Keratinocyte (primary cell): Measurements from ENCODE around the gene CIT. TPM values are rescaled to one million over a fixed set of nuclear protein-coding genes. Genes with fewer than 3 reads are reported as not detected.

Experiments used
- DNase-seq: peaks from one replicate; pipeline ENCODE4 v3.0.0-alpha.2; 2011; ENCODE audit warnings: low read depth, missing footprints, low spot score
- FAIRE-seq: peaks from 2 replicates; lab custom pipeline; 2011; peaks lifted over from hg19 to GRCh38; lab: Jason Lieb, UNC
- H2AFZ ChIP-seq: 2 replicates; pipeline ENCODE4 v1.6.0; 2012; ENCODE audit warnings: low read length, control low read depth, inconsistent platforms; ENCODE audit not compliant: control insufficient read depth
- H3K27ac ChIP-seq: 2 replicates; pipeline ENCODE4 v1.5.1; 2011; ENCODE audit warnings: low read length; ENCODE audit not compliant: control insufficient read depth, insufficient read depth
- H3K27me3 ChIP-seq: 3 replicates; pipeline ENCODE4 v1.6.0; 2011; ENCODE audit warnings: low read length; ENCODE audit not compliant: control insufficient read depth, insufficient read depth; ENCODE audit errors: extremely low read depth
- H3K36me3 ChIP-seq, 2 experiments: 2 replicates in 1 of 2; 3 replicates in 1 of 2; pipeline ENCODE4 v1.5.1; 2011; ENCODE audit warnings: low read length in 2 of 2, mild to moderate bottlenecking in 1 of 2; ENCODE audit not compliant: control insufficient read depth in 2 of 2, insufficient read depth in 2 of 2; ENCODE audit errors: extremely low read depth in 1 of 2
- H3K4me1 ChIP-seq: 3 replicates; pipeline ENCODE4 v1.5.1; 2011; ENCODE audit warnings: low read length; ENCODE audit not compliant: control insufficient read depth, insufficient read depth; ENCODE audit errors: extremely low read depth
- H3K4me2 ChIP-seq: 3 replicates; pipeline ENCODE4 v1.6.0; 2011; ENCODE audit warnings: low read depth, low read length; ENCODE audit not compliant: control insufficient read depth, insufficient read depth; ENCODE audit errors: extremely low read depth
- H3K4me3 ChIP-seq, 3 experiments: fragments of 200-600 bp in 1 of 3; sonication (generic) in 1 of 3; 2 replicates in 2 of 3; 3 replicates in 1 of 3; pipeline ENCODE4 v1.5.1; 2011 to 2016; ENCODE audit warnings: low read length in 3 of 3, mild to moderate bottlenecking in 3 of 3, control low read depth in 2 of 3, inconsistent platforms in 1 of 3, low read depth in 1 of 3, mixed read lengths in 1 of 3, mixed run types in 1 of 3, moderate library complexity in 1 of 3; ENCODE audit not compliant: control insufficient read depth in 2 of 3, insufficient read depth in 2 of 3; ENCODE audit errors: extremely low read depth in 1 of 3
- H3K79me2 ChIP-seq: 2 replicates; pipeline ENCODE4 v1.6.0; 2012; ENCODE audit warnings: low read length; ENCODE audit not compliant: control insufficient read depth, insufficient read depth
- H3K9ac ChIP-seq: 3 replicates; pipeline ENCODE4 v1.6.0; 2011; ENCODE audit warnings: low read length; ENCODE audit not compliant: control insufficient read depth, insufficient read depth; ENCODE audit errors: extremely low read depth
- H3K9me1 ChIP-seq: 3 replicates; pipeline ENCODE4 v1.6.0; 2011; ENCODE audit warnings: low read length; ENCODE audit not compliant: control insufficient read depth, insufficient read depth; ENCODE audit errors: extremely low read depth
- H3K9me3 ChIP-seq: 2 replicates; pipeline ENCODE4 v1.5.1; 2012; ENCODE audit warnings: low read depth, low read length; ENCODE audit not compliant: control insufficient read depth
- H4K20me1 ChIP-seq: 3 replicates; pipeline ENCODE4 v1.6.0; 2011; ENCODE audit warnings: low read length; ENCODE audit not compliant: control insufficient read depth, insufficient read depth; ENCODE audit errors: extremely low read depth
- CTCF ChIP-seq, 3 experiments: IDR thresholded peaks in 1 of 3; conservative IDR thresholded peaks in 1 of 3; optimal IDR thresholded peaks in 1 of 3; 2 replicates in 2 of 3; 3 replicates in 1 of 3; pipeline versions ENCODE3 to v1.5.1; 2011; ENCODE audit warnings: low read length in 3 of 3, mild to moderate bottlenecking in 3 of 3, moderate library complexity in 2 of 3, control low read depth in 1 of 3, inconsistent platforms in 1 of 3; ENCODE audit not compliant: insufficient read depth in 2 of 3; ENCODE audit errors: extremely low read depth in 1 of 3
- EZH2 ChIP-seq: IDR thresholded peaks from one replicate; pipeline ENCODE4 v1.6.1; 2012; ENCODE audit warnings: inconsistent platforms, mild to moderate bottlenecking, low read length, moderate library complexity
- dilution Hi-C: fragments of 300-500 bp; cut with MboI; formaldehyde crosslinking; loops from one replicate; pipeline ENCODE4 v1.7.0; 2020; ENCODE audit warnings: low sequenced_read_pairs; ENCODE audit not compliant: extremely low pct_ligation_motif_present
- polyA plus RNA-seq, 5 experiments: library from polyadenylated mRNA; depleted of rRNA in 3 of 5; stranded (reverse) in 3 of 5; stranded (forward) in 1 of 5; unstranded in 1 of 5; fragments of >200 nt; gene quantifications; 1 replicate in 1 of 5; 2 replicates in 3 of 5; 3 replicates in 1 of 5; pipeline versions ENCODE4 v1.2.1 to v1.2.3, GENCODE V29; 2011 to 2012; ENCODE audit warnings: missing spikeins in 2 of 5, low read depth in 1 of 5, low replicate concordance in 1 of 5

Gene CIT
- polyA plus RNA-seq, 1 donor (not counting 4 experiments of a cell fraction or from before 2014, with no cell fraction given): 6.2 TPM

- no peaks in the 10 kb centered on the region for H3K4me1 ChIP-seq
- H3K9me3 ChIP-seq: no peaks in the 10 kb centered on the region
- H3K4me3 ChIP-seq: no peak overlapping the region
- peaks cover 2% of the 10 kb centered on the region for H3K79me2 ChIP-seq
- peaks cover 0 to 1% of the 10 kb centered on the region in 2 experiments for H3K36me3 ChIP-seq
- H3K9ac ChIP-seq: no peak overlapping the region
- no peak overlapping the region for H2AFZ ChIP-seq
- DNase-seq (no peak), FAIRE-seq (no peak)
- no peak overlapping the region for H3K4me2 ChIP-seq
- no peak overlapping the region for H3K27ac ChIP-seq
- H3K9me1 ChIP-seq: no peaks in the 10 kb centered on the region
- dilution Hi-C loops: no loop called here
- TF ChIP-seq CTCF (optimal IDR thresholded peaks at IDR 0.05 in 1 of 3, IDR thresholded peaks at IDR 0.05 in 1 of 3, conservative IDR thresholded peaks at IDR 0.05 in 1 of 3; ENCODE audit: extremely low read depth in 1 of 3, insufficient read depth in 2 of 3, low read length in 3 of 3): no peak
- no peak for TF ChIP-seq EZH2
- H3K27me3 ChIP-seq: no peaks in the 10 kb centered on the region
- H4K20me1 ChIP-seq: no peaks in the 10 kb centered on the region
Observed at GRCh38 chr12:119850330-119850729, 26.8 kb downstream of the CIT start.

- no peak overlapping the region for H3K9ac ChIP-seq
- no peaks in the 10 kb centered on the region for H3K4me1 ChIP-seq
- no peak for FAIRE-seq
- no peaks in the 10 kb centered on the region for H3K9me1 ChIP-seq
- H3K9me3 ChIP-seq: no peaks in the 10 kb centered on the region
- no peak overlapping the region for H3K27ac ChIP-seq
- H3K4me3 ChIP-seq: no peak overlapping the region
- H4K20me1 ChIP-seq: no peaks in the 10 kb centered on the region
- H3K79me2 ChIP-seq: no peaks in the 10 kb centered on the region
- no peak overlapping the region for H2AFZ ChIP-seq
- dilution Hi-C loops: no loop called here
- no peaks in the 10 kb centered on the region for H3K27me3 ChIP-seq
- no peaks in the 10 kb centered on the region for H3K36me3 ChIP-seq
- no peak for DNase-seq
- no peak overlapping the region for H3K4me2 ChIP-seq
- TF ChIP-seq EZH2 (no peak), CTCF (optimal IDR thresholded peaks at IDR 0.05 in 1 of 3, IDR thresholded peaks at IDR 0.05 in 1 of 3, conservative IDR thresholded peaks at IDR 0.05 in 1 of 3; ENCODE audit: extremely low read depth in 1 of 3, insufficient read depth in 2 of 3, low read length in 3 of 3) (no peak)
Observed at GRCh38 chr12:119843100-119843499, 34.0 kb downstream of the CIT start.
